GM15510 (cell line): ENCODE measurements around the gene DNAH8.

Source experiments
- POLR2A ChIP-seq: IDR thresholded peaks from 3 replicates; pipeline ENCODE4 v1.6.1; 2011; ENCODE audit warnings: borderline replicate concordance; ENCODE audit not compliant: insufficient read length; ENCODE audit errors: extremely low read depth

The DNAH8 gene

GRCh38 chr6:38857815-38858214, 142.7 kb downstream of the DNAH8 start:
- no peak for TF ChIP-seq POLR2A

- no peak for TF ChIP-seq POLR2A
These were observed 144.9 kb downstream of the DNAH8 start for GRCh38 chr6:38860041-38860440.

GRCh38 chr6:38861926-38862401, 146.9 kb downstream of the DNAH8 start:
- no peak for TF ChIP-seq POLR2A

- no peak for TF ChIP-seq POLR2A
These were observed 150.5 kb downstream of the DNAH8 start for GRCh38 chr6:38865521-38866174.

- TF ChIP-seq POLR2A = no peak
These were observed 152.6 kb downstream of the DNAH8 start for GRCh38 chr6:38867726-38868125.

- TF ChIP-seq POLR2A = no peak
These were observed 156.8 kb downstream of the DNAH8 start for GRCh38 chr6:38871741-38872568.

- TF ChIP-seq POLR2A = no peak
These were observed 157.9 kb downstream of the DNAH8 start for GRCh38 chr6:38873001-38873400.

- TF ChIP-seq POLR2A = no peak
These were observed 161.4 kb downstream of the DNAH8 start for GRCh38 chr6:38876475-38876874.

GRCh38 chr6:38877721-38878120, 162.6 kb downstream of the DNAH8 start:
- TF ChIP-seq POLR2A = no peak

GRCh38 chr6:38882157-38882556, 167.0 kb downstream of the DNAH8 start:
- no peak for TF ChIP-seq POLR2A

GRCh38 chr6:38897507-38897906, 182.4 kb downstream of the DNAH8 start:
- no peak for TF ChIP-seq POLR2A

GRCh38 chr6:38901802-38902522, 186.9 kb downstream of the DNAH8 start:
- no peak for TF ChIP-seq POLR2A

GRCh38 chr6:38906582-38906981, 191.5 kb downstream of the DNAH8 start:
- TF ChIP-seq POLR2A = no peak

GRCh38 chr6:38907264-38907663, 192.2 kb downstream of the DNAH8 start:
- TF ChIP-seq POLR2A = no peak
